ENCODE measurements around the gene NDUFA13.

GRCh38 chr19:19510432-19510831 lies 5.6 kb upstream of the NDUFA13 start:
- TF ChIP-seq CTCF (IDR thresholded peaks at IDR 0.05) (no peak), POLR2A (IDR thresholded peaks at IDR 0.05) (no peak)

Data from heart left ventricle (tissue), 13 donors.